ENCODE measurements around the gene ZNF275.
"Not testable (repeated sequence)": the region's sequence is repeated elsewhere in the genome, so short reads cannot be mapped to it uniquely, and the experiment has no call there.

ZNF275 gene

GRCh38 chrX:153387345-153387744 is 53.4 kb downstream of the ZNF275 start:
- no peaks in the 10 kb centered on the region for H3K36me3 ChIP-seq (replicated peaks in 1 of 2; ENCODE audit: control insufficient read depth in 2 of 2, insufficient read depth in 2 of 2, low read length in 2 of 2)
- WGBS, 2 donors (ENCODE audit: extremely low coverage in 2 of 2, insufficient read length in 2 of 2, insufficient replicate concordance in 1 of 2), result no CpG with 5 or more reads among the region's 5 CpGs
- no peak overlapping the region for H3K4ac ChIP-seq (ENCODE audit: low read length)
- H2BK5ac ChIP-seq (ENCODE audit: low read length), result no peak overlapping the region
- no peak for DNase-seq (ENCODE audit: low spot score)
- no peak overlapping the region for H2AFZ ChIP-seq (ENCODE audit: low read length)
- no peak overlapping the region for H3K9ac ChIP-seq (ENCODE audit: low read depth, low read length, poor library complexity)
- H3K14ac ChIP-seq (ENCODE audit: low read length), result no peak overlapping the region
- H3K4me1 ChIP-seq (ENCODE audit: control insufficient read depth in 2 of 2, insufficient read depth in 1 of 2, low read depth in 1 of 2, low read length in 2 of 2), result no peaks in the 10 kb centered on the region
- H2BK15ac ChIP-seq (ENCODE audit: low read length), result no peak overlapping the region
- H2AK5ac ChIP-seq (ENCODE audit: low read depth, low read length), result no peak overlapping the region
- no peak overlapping the region for H2BK12ac ChIP-seq (ENCODE audit: low read length)
- peaks cover 0 to 10% (median 0%) of the 10 kb centered on the region in 3 experiments for H3K27me3 ChIP-seq (ENCODE audit: control insufficient read depth in 3 of 3, insufficient read depth in 3 of 3, low read depth in 1 of 3, low read length in 3 of 3)
- H3K27ac ChIP-seq (replicated peaks; ENCODE audit: low read length), result no peak overlapping the region
- peaks cover 0 to 2% of the 10 kb centered on the region in 2 donors for H3K9me3 ChIP-seq (replicated peaks in 1 of 2; ENCODE audit: control insufficient read depth in 2 of 2, insufficient read depth in 1 of 2, low read depth in 1 of 2, low read length in 2 of 2)
- H3K4me3 ChIP-seq (ENCODE audit: low read length in 2 of 2), result no peak overlapping the region
- H2BK120ac ChIP-seq (ENCODE audit: low read depth, low read length), result no peak overlapping the region
- no peak overlapping the region for H4K8ac ChIP-seq (ENCODE audit: low read depth, low read length)
- no peak overlapping the region for H3K4me2 ChIP-seq (ENCODE audit: insufficient read depth, low read length, poor library complexity, severe bottlenecking)
- H3K23ac ChIP-seq (ENCODE audit: low read depth, low read length, poor library complexity), result no peak overlapping the region
- H3K79me1 ChIP-seq (ENCODE audit: low read depth, low read length), result peaks cover 4% of the 10 kb centered on the region
- H3K18ac ChIP-seq (ENCODE audit: low read length), result no peak overlapping the region
- H4K91ac ChIP-seq (ENCODE audit: low read depth, low read length, poor library complexity), result no peak overlapping the region

- H3K23ac ChIP-seq (ENCODE audit: low read depth, low read length, poor library complexity), result no peak overlapping the region
- no peak overlapping the region for H3K4ac ChIP-seq (ENCODE audit: low read length)
- H3K14ac ChIP-seq (ENCODE audit: low read length), result no peak overlapping the region
- peaks cover 2% of the 10 kb centered on the region for H3K79me1 ChIP-seq (ENCODE audit: low read depth, low read length)
- H3K27me3 ChIP-seq (ENCODE audit: control insufficient read depth in 3 of 3, insufficient read depth in 3 of 3, low read depth in 1 of 3, low read length in 3 of 3), result peaks cover 0 to 13% (median 0%) of the 10 kb centered on the region in 3 experiments
- no peak overlapping the region for H2BK5ac ChIP-seq (ENCODE audit: low read length)
- H3K4me2 ChIP-seq (ENCODE audit: insufficient read depth, low read length, poor library complexity, severe bottlenecking), result no peak overlapping the region
- H3K9me3 ChIP-seq (replicated peaks in 1 of 2; ENCODE audit: control insufficient read depth in 2 of 2, insufficient read depth in 1 of 2, low read depth in 1 of 2, low read length in 2 of 2), result no peaks in the 10 kb centered on the region
- no peak overlapping the region for H2AK5ac ChIP-seq (ENCODE audit: low read depth, low read length)
- no peak overlapping the region for H3K9ac ChIP-seq (ENCODE audit: low read depth, low read length, poor library complexity)
- no peak overlapping the region for H2AFZ ChIP-seq (ENCODE audit: low read length)
- no peak overlapping the region for H2BK15ac ChIP-seq (ENCODE audit: low read length)
- H4K8ac ChIP-seq (ENCODE audit: low read depth, low read length), result peak overlapping the region; percentile 17
- H3K36me3 ChIP-seq (replicated peaks in 1 of 2; ENCODE audit: control insufficient read depth in 2 of 2, insufficient read depth in 2 of 2, low read length in 2 of 2), result no peaks in the 10 kb centered on the region
- WGBS, 2 donors (ENCODE audit: extremely low coverage in 2 of 2, insufficient read length in 2 of 2, insufficient replicate concordance in 1 of 2), result no CpG with 5 or more reads among the region's 10 CpGs
- no peak for DNase-seq (ENCODE audit: low spot score)
- no peaks in the 10 kb centered on the region for H3K4me1 ChIP-seq (ENCODE audit: control insufficient read depth in 2 of 2, insufficient read depth in 1 of 2, low read depth in 1 of 2, low read length in 2 of 2)
- H3K27ac ChIP-seq (replicated peaks; ENCODE audit: low read length), result no peak overlapping the region
- H4K91ac ChIP-seq (ENCODE audit: low read depth, low read length, poor library complexity), result no peak overlapping the region
- no peak overlapping the region for H3K18ac ChIP-seq (ENCODE audit: low read length)
- H3K4me3 ChIP-seq (ENCODE audit: low read length in 2 of 2), result no peak overlapping the region
- no peak overlapping the region for H2BK120ac ChIP-seq (ENCODE audit: low read depth, low read length)
- no peak overlapping the region for H2BK12ac ChIP-seq (ENCODE audit: low read length)
These were observed 54.2 kb downstream of the ZNF275 start for GRCh38 chrX:153387987-153388721.

GRCh38 chrX:153388722-153389459 is 54.9 kb downstream of the ZNF275 start:
- H2AK5ac ChIP-seq (ENCODE audit: low read depth, low read length), result no peak overlapping the region

GRCh38 chrX:153389460-153389768 is 55.5 kb downstream of the ZNF275 start:
- H3K23ac ChIP-seq (ENCODE audit: low read depth, low read length, poor library complexity); DNase-seq (ENCODE audit: low spot score); H3K4me2 ChIP-seq (ENCODE audit: insufficient read depth, low read length, poor library complexity, severe bottlenecking); H3K27ac ChIP-seq (replicated peaks; ENCODE audit: low read length); H3K14ac ChIP-seq (ENCODE audit: low read length); H3K4me1 ChIP-seq (ENCODE audit: control insufficient read depth in 2 of 2, insufficient read depth in 1 of 2, low read depth in 1 of 2, low read length in 2 of 2); H3K9me3 ChIP-seq (replicated peaks in 1 of 2; ENCODE audit: control insufficient read depth in 2 of 2, insufficient read depth in 1 of 2, low read depth in 1 of 2, low read length in 2 of 2); H2BK5ac ChIP-seq (ENCODE audit: low read length); H2AFZ ChIP-seq (ENCODE audit: low read length); H2BK15ac ChIP-seq (ENCODE audit: low read length); H2AK5ac ChIP-seq (ENCODE audit: low read depth, low read length); H3K18ac ChIP-seq (ENCODE audit: low read length); H3K4ac ChIP-seq (ENCODE audit: low read length); H2BK12ac ChIP-seq (ENCODE audit: low read length); H3K79me1 ChIP-seq (ENCODE audit: low read depth, low read length); H4K91ac ChIP-seq (ENCODE audit: low read depth, low read length, poor library complexity); H2BK120ac ChIP-seq (ENCODE audit: low read depth, low read length); H3K4me3 ChIP-seq (ENCODE audit: low read length in 2 of 2); H3K36me3 ChIP-seq (replicated peaks in 1 of 2; ENCODE audit: control insufficient read depth in 2 of 2, insufficient read depth in 2 of 2, low read length in 2 of 2); H3K9ac ChIP-seq (ENCODE audit: low read depth, low read length, poor library complexity); H4K8ac ChIP-seq (ENCODE audit: low read depth, low read length): not testable (repeated sequence)
- H3K27me3 ChIP-seq (ENCODE audit: control insufficient read depth in 3 of 3, insufficient read depth in 3 of 3, low read depth in 1 of 3, low read length in 3 of 3), result peaks cover 0 to 22% (median 0%) of the 10 kb centered on the region in 3 experiments
- WGBS, 2 donors (ENCODE audit: extremely low coverage in 2 of 2, insufficient read length in 2 of 2, insufficient replicate concordance in 1 of 2), result no CpG with 5 or more reads among the region's 6 CpGs

More at GRCh38 chrX:153388722-153389459, 54.9 kb downstream of the ZNF275 start:
- WGBS, 2 donors (ENCODE audit: extremely low coverage in 2 of 2, insufficient read length in 2 of 2, insufficient replicate concordance in 1 of 2), result no CpG with 5 or more reads among the region's 14 CpGs
- no peak overlapping the region for H3K4ac ChIP-seq (ENCODE audit: low read length)
- no peak overlapping the region for H2BK5ac ChIP-seq (ENCODE audit: low read length)
- no peaks in the 10 kb centered on the region for H3K4me1 ChIP-seq (ENCODE audit: control insufficient read depth in 2 of 2, insufficient read depth in 1 of 2, low read depth in 1 of 2, low read length in 2 of 2)
- no peaks in the 10 kb centered on the region for H3K79me1 ChIP-seq (ENCODE audit: low read depth, low read length)
- no peak overlapping the region for H3K23ac ChIP-seq (ENCODE audit: low read depth, low read length, poor library complexity)
- H3K14ac ChIP-seq (ENCODE audit: low read length), result no peak overlapping the region
- H2BK120ac ChIP-seq (ENCODE audit: low read depth, low read length), result no peak overlapping the region
- H3K4me2 ChIP-seq (ENCODE audit: insufficient read depth, low read length, poor library complexity, severe bottlenecking), result no peak overlapping the region
- no peak overlapping the region for H3K27ac ChIP-seq (replicated peaks; ENCODE audit: low read length)
- no peak for DNase-seq (ENCODE audit: low spot score)
- H3K4me3 ChIP-seq (ENCODE audit: low read length in 2 of 2), result no peak overlapping the region
- no peak overlapping the region for H2BK15ac ChIP-seq (ENCODE audit: low read length)
- H2BK12ac ChIP-seq (ENCODE audit: low read length), result no peak overlapping the region
- H3K9ac ChIP-seq (ENCODE audit: low read depth, low read length, poor library complexity), result no peak overlapping the region
- peaks cover 0 to 19% (median 0%) of the 10 kb centered on the region in 3 experiments for H3K27me3 ChIP-seq (ENCODE audit: control insufficient read depth in 3 of 3, insufficient read depth in 3 of 3, low read depth in 1 of 3, low read length in 3 of 3)
- no peak overlapping the region for H4K91ac ChIP-seq (ENCODE audit: low read depth, low read length, poor library complexity)
- H3K9me3 ChIP-seq (replicated peaks in 1 of 2; ENCODE audit: control insufficient read depth in 2 of 2, insufficient read depth in 1 of 2, low read depth in 1 of 2, low read length in 2 of 2), result no peaks in the 10 kb centered on the region
- H3K36me3 ChIP-seq (replicated peaks in 1 of 2; ENCODE audit: control insufficient read depth in 2 of 2, insufficient read depth in 2 of 2, low read length in 2 of 2), result no peaks in the 10 kb centered on the region
- no peak overlapping the region for H3K18ac ChIP-seq (ENCODE audit: low read length)
- no peak overlapping the region for H4K8ac ChIP-seq (ENCODE audit: low read depth, low read length)
- H2AFZ ChIP-seq (ENCODE audit: low read length), result no peak overlapping the region

Data from neuronal stem cell (in vitro differentiated cells).